Panc1 (cell line): Measurements from ENCODE around the gene ZNF608.

Source experiments
- CTCF ChIP-seq: fragments of 450-650 bp; IDR thresholded peaks from 2 replicates; pipeline ENCODE4 v1.5.1; 2017; ENCODE audit warnings: mild to moderate bottlenecking
- POLR2AphosphoS5 ChIP-seq: IDR thresholded peaks from 2 replicates; pipeline ENCODE4 v1.6.1; 2012; ENCODE audit warnings: mild to moderate bottlenecking, low read depth, low read length, moderate library complexity
- REST ChIP-seq, 2 experiments: IDR thresholded peaks; 2 replicates each; pipeline ENCODE4 v1.6.1; 2011 to 2012; ENCODE audit warnings: low read depth in 2 of 2, control low read depth in 1 of 2, low read length in 1 of 2, mild to moderate bottlenecking in 1 of 2, moderate library complexity in 1 of 2; ENCODE audit not compliant: insufficient read depth in 1 of 2
- SIN3A ChIP-seq: IDR thresholded peaks from 2 replicates; pipeline ENCODE4 v1.6.1; 2012; ENCODE audit warnings: low read depth, mild to moderate bottlenecking, low read length, moderate library complexity, borderline replicate concordance; ENCODE audit not compliant: insufficient read depth
- TCF7L2 ChIP-seq: IDR thresholded peaks from 2 replicates; pipeline ENCODE4 v1.6.1; 2011; ENCODE audit warnings: mild to moderate bottlenecking, low read depth, low read length, inconsistent platforms

GRCh38 chr5:124732428-124733328, 13.8 kb downstream of the ZNF608 start:
- no peak for TF ChIP-seq CTCF
- TF ChIP-seq POLR2AphosphoS5, result no peak
- no peak for TF ChIP-seq REST (IDR thresholded peaks at IDR 0.05; ENCODE audit: insufficient read depth in 1 of 2, low read depth in 2 of 2, low read length in 1 of 2)
- TF ChIP-seq TCF7L2, result no peak
- no peak for TF ChIP-seq SIN3A
